Spleen (tissue), 11 donors: ENCODE measurements around the gene ZKSCAN4. TPM values are rescaled to one million over a fixed set of nuclear protein-coding genes. Genes with fewer than 3 reads are reported as not detected.
A peak's percentile ranks its signal among the peaks of the same experiment; 100 is the strongest.

ENCODE experiments used
- DNase-seq: peaks from one replicate; pipeline ENCODE4 v3.0.0-alpha.2; 2020
- H3K27ac ChIP-seq, 8 donors: fragments of 200-600 bp; sonication (generic) in 7 of 8; 1 replicate in 4 of 8; 2 replicates in 4 of 8; pipeline versions ENCODE4 v1.5.0 to v1.8.0; 2016 to 2021; ENCODE audit warnings: inconsistent platforms in 4 of 8, mild to moderate bottlenecking in 4 of 8, moderate library complexity in 1 of 8
- H3K27me3 ChIP-seq, 7 donors: fragments of 200-600 bp; sonication (generic) in 6 of 7; replicated peaks in 1 of 7; 1 replicate in 4 of 7; 2 replicates in 3 of 7; pipeline versions ENCODE4 v1.5.0 to v1.8.0; 2016 to 2021; ENCODE audit warnings: inconsistent platforms in 3 of 7, mild to moderate bottlenecking in 1 of 7
- H3K36me3 ChIP-seq, 6 donors: fragments of 200-600 bp; sonication (generic) in 5 of 6; 1 replicate in 4 of 6; 2 replicates in 2 of 6; pipeline versions ENCODE4 v1.5.0 to v1.8.0; 2016 to 2021; ENCODE audit warnings: inconsistent platforms in 2 of 6
- H3K4me1 ChIP-seq, 6 donors: fragments of 200-600 bp; sonication (generic) in 5 of 6; 1 replicate in 3 of 6; 2 replicates in 3 of 6; pipeline versions ENCODE4 v1.5.0 to v1.8.0; 2016 to 2021; ENCODE audit warnings: inconsistent platforms in 3 of 6
- H3K4me3 ChIP-seq, 8 donors: fragments of 200-600 bp; sonication (generic) in 7 of 8; 1 replicate in 4 of 8; 2 replicates in 4 of 8; pipeline versions ENCODE4 v1.5.0 to v1.8.0; 2016 to 2021; ENCODE audit warnings: inconsistent platforms in 4 of 8, mild to moderate bottlenecking in 4 of 8, moderate library complexity in 2 of 8
- H3K9me3 ChIP-seq, 8 donors: fragments of 200-600 bp; sonication (generic) in 7 of 8; 1 replicate in 4 of 8; 2 replicates in 4 of 8; pipeline versions ENCODE4 v1.5.0 to v1.8.0; 2016 to 2021; ENCODE audit warnings: inconsistent platforms in 4 of 8
- CTCF ChIP-seq, 11 experiments: fragments of 200-600 bp in 7 of 11; fragments of 450-650 bp in 4 of 11; sonication (generic) in 4 of 11; IDR thresholded peaks in 8 of 11; conservative IDR thresholded peaks in 3 of 11; 1 replicate in 7 of 11; 2 replicates in 4 of 11; pipeline versions ENCODE4 v1.4.0 to v1.8.0; 2016 to 2021; ENCODE audit warnings: antibody characterized with exemption in 11 of 11, inconsistent platforms in 4 of 11, mild to moderate bottlenecking in 1 of 11
- POLR2A ChIP-seq, 3 donors: fragments of 450-650 bp; IDR thresholded peaks; one replicate each; pipeline ENCODE4 v1.5.1; 2017; ENCODE audit warnings: antibody characterized with exemption in 3 of 3, mild to moderate bottlenecking in 1 of 3
- POLR2AphosphoS5 ChIP-seq, 3 donors: sonication (generic); formaldehyde crosslinking; IDR thresholded peaks; one replicate each; pipeline ENCODE4 v1.5.1; 2017; ENCODE audit warnings: antibody characterized with exemption in 3 of 3
- WGBS, 5 donors: extraction: QIAGEN DNeasy Blood & Tissue Kit in 3 of 5; methylation state at CpG; one replicate each; pipeline versions ENCODE4 v1.1.5 to v1.1.7; 2013 to 2018; 5-methylcytosine and 5-hydroxymethylcytosine counted together
- intact Hi-C: fragments of 100-400 bp; cut with DNase I; formaldehyde crosslinking; loops from one replicate; pipeline ENCODE4 v1.15.0; 2023; ENCODE audit warnings: low total_unique reads
- polyA plus RNA-seq, 3 donors: library from polyadenylated mRNA; stranded (reverse); fragments of 200-250 nt; gene quantifications; one replicate each; pipeline ENCODE4 v1.2.1, GENCODE V29; 2013
- total RNA-seq, 7 donors: library from RNA; depleted of rRNA in 3 of 7; stranded (reverse); fragments of >200 nt in 3 of 7; fragmentation: NEBNext Ultra II Directional in 4 of 7; extraction: Animal tissue kit (Norgen Biotek cat#: 25700) in 4 of 7; gene quantifications; one replicate each; pipeline versions ENCODE4 v1.1.0 to v1.2.1, GENCODE V29; 2016 to 2021
- donor health status: healthy with polysubstance abuse.
- donor health status: DM: no; HTN: no; CAD: no; lungs with moderate emphysema.
- donor health status: DM: no; HTN: no; CAD: no.
- donor health status: Bipolar disorder and iron deficiency.
- donor health status: healthy.
- donor health status: DM: no; HTN: no; CAD: no.
- donor health status: DM: yes; HTN: yes; CAD: no.

Gene ZKSCAN4
- total and polyA plus RNA-seq, 10 donors: 5.2 to 13.7 (median 11.0) TPM

- peaks cover 0 to 11% (median 0%) of the 10 kb centered on the region in 6 donors for H3K4me1 ChIP-seq
- DNase-seq: no peak
- no peaks in the 10 kb centered on the region for H3K27me3 ChIP-seq
- no peak overlapping the region for H3K27ac ChIP-seq
- WGBS, 5 donors: 92 to 97% (median 96%) methylated on average over 11 of the region's 11 CpGs
- no peaks in the 10 kb centered on the region for H3K9me3 ChIP-seq
- intact Hi-C loops: no loop called here
- no peak for TF ChIP-seq POLR2AphosphoS5 (IDR thresholded peaks at IDR 0.05)
- TF ChIP-seq POLR2A (IDR thresholded peaks at IDR 0.05): no peak
- TF ChIP-seq CTCF (IDR thresholded peaks at IDR 0.05 in 8 of 11, conservative IDR thresholded peaks at IDR 0.05 in 3 of 11): no peak
- H3K36me3 ChIP-seq: peaks cover 3 to 72% (median 52%) of the 10 kb centered on the region in 6 donors
- no peak overlapping the region for H3K4me3 ChIP-seq
Measured at GRCh38 chr6:28232785-28233184, 19.3 kb downstream of the ZKSCAN4 start.

- DNase-seq: no peak
- H3K4me3 ChIP-seq: peak overlapping the region in 2 of 8 donors; percentile 71 to 85
- WGBS, 5 donors: 90 to 98% (median 92%) methylated on average over 2 of the region's 2 CpGs
- H3K9me3 ChIP-seq: no peaks in the 10 kb centered on the region
- TF ChIP-seq CTCF (IDR thresholded peaks at IDR 0.05 in 8 of 11, conservative IDR thresholded peaks at IDR 0.05 in 3 of 11): no peak
- no peak for TF ChIP-seq POLR2A (IDR thresholded peaks at IDR 0.05)
- TF ChIP-seq POLR2AphosphoS5 (IDR thresholded peaks at IDR 0.05): no peak
- H3K4me1 ChIP-seq: peaks cover 4 to 45% (median 22%) of the 10 kb centered on the region in 6 donors
- H3K27ac ChIP-seq: no peak overlapping the region
- peaks cover 0 to 46% (median 41%) of the 10 kb centered on the region in 6 donors for H3K36me3 ChIP-seq
- intact Hi-C loops: loop anchor here (10.0 kb wide), 1 partner anchor 92 kb away; no protein-coding TSS in a partner anchor
- peaks cover 0 to 6% (median 0%) of the 10 kb centered on the region in 7 donors for H3K27me3 ChIP-seq
Measured at GRCh38 chr6:28226460-28226859, 25.6 kb downstream of the ZKSCAN4 start.

GRCh38 chr6:28225056-28225834, 26.8 kb downstream of the ZKSCAN4 start, which contains the start of gene ZSCAN9:
TSS of gene ZSCAN9 (plus strand) at chr6:28225275. CDS start at chr6:28227085, 1,810 bp downstream.
- 1 to 2% (median 1%) methylated on average over 43 to 45 of the region's 45 CpGs for WGBS, 5 donors
- peaks cover 0 to 17% (median 5%) of the 10 kb centered on the region in 7 donors for H3K27me3 ChIP-seq
- peak within 1 kb of the TSS; percentile 52 to 86 (median 76) for H3K27ac ChIP-seq
- intact Hi-C loops: loop anchor here (10.0 kb wide), 1 partner anchor 90 kb away; no protein-coding TSS in a partner anchor
- H3K9me3 ChIP-seq: no peaks in the 10 kb centered on the region
- peaks cover 4 to 45% (median 22%) of the 10 kb centered on the region in 6 donors for H3K4me1 ChIP-seq
- no peak for TF ChIP-seq POLR2A (IDR thresholded peaks at IDR 0.05)
- TF ChIP-seq POLR2AphosphoS5 (IDR thresholded peaks at IDR 0.05): peak; percentile 73 to 83 (median 82)
- TF ChIP-seq CTCF (IDR thresholded peaks at IDR 0.05 in 8 of 11, conservative IDR thresholded peaks at IDR 0.05 in 3 of 11): no peak
- peaks cover 0 to 34% (median 29%) of the 10 kb centered on the region in 6 donors for H3K36me3 ChIP-seq
- peak; percentile 93 for DNase-seq
- H3K4me3 ChIP-seq: peak within 1 kb of the TSS; percentile 58 to 85 (median 70)
